NCI-H460 (cell line): ENCODE data around the gene RNF212B. TPM values are rescaled to one million over a fixed set of nuclear protein-coding genes. Genes with fewer than 3 reads are reported as not detected.
"Not testable (repeated sequence)": the region's sequence is repeated elsewhere in the genome, so short reads cannot be mapped to it uniquely, and the experiment has no call there.

ENCODE experiments used
- DNase-seq: peaks from one replicate; pipeline ENCODE4 v3.0.0-alpha.2; 2016; ENCODE audit warnings: low read depth; ENCODE audit errors: extremely low read depth
- total RNA-seq: library from RNA; depleted of rRNA; stranded (reverse); fragments of >200 nt; shearing (Covaris generic); gene quantifications from 2 replicates; pipeline ENCODE4 v1.2.3, GENCODE V29; 2014

Gene RNF212B
- total RNA-seq, 1 experiment from 2014 or later: not detected

- not testable (repeated sequence) for DNase-seq
Measured at GRCh38 chr14:23241061-23241715, 3.5 kb downstream of the RNF212B start.

GRCh38 chr14:23242076-23242475 lies 4.3 kb downstream of the RNF212B start:
- DNase-seq: no peak

- DNase-seq: no peak
Measured at GRCh38 chr14:23243066-23243465, 5.3 kb downstream of the RNF212B start.

GRCh38 chr14:23245282-23245681 lies 7.5 kb downstream of the RNF212B start:
- DNase-seq: no peak

- DNase-seq: no peak
Measured at GRCh38 chr14:23248601-23249000, 10.9 kb downstream of the RNF212B start.

- no peak for DNase-seq
Measured at GRCh38 chr14:23249824-23250223, 12.1 kb downstream of the RNF212B start.

- DNase-seq: no peak
Measured at GRCh38 chr14:23252006-23252405, 14.3 kb downstream of the RNF212B start.

GRCh38 chr14:23252420-23253333 lies 14.9 kb downstream of the RNF212B start:
- DNase-seq: no peak

- no peak for DNase-seq
Measured at GRCh38 chr14:23258256-23258655, 20.5 kb downstream of the RNF212B start.

- no peak for DNase-seq
Measured at GRCh38 chr14:23259426-23259825, 21.7 kb downstream of the RNF212B start.

- not testable (repeated sequence) for DNase-seq
Measured at GRCh38 chr14:23260849-23261248, 23.1 kb downstream of the RNF212B start.

- DNase-seq: no peak
Measured at GRCh38 chr14:23269193-23269592, 31.5 kb downstream of the RNF212B start.

- DNase-seq: no peak
Measured at GRCh38 chr14:23275412-23275811, 37.7 kb downstream of the RNF212B start.

- DNase-seq: no peak
Measured at GRCh38 chr14:23277189-23277588, 39.5 kb downstream of the RNF212B start.

GRCh38 chr14:23277928-23278327 lies 40.2 kb downstream of the RNF212B start:
- DNase-seq: not testable (repeated sequence)

- DNase-seq: no peak
Measured at GRCh38 chr14:23281247-23281646, 43.5 kb downstream of the RNF212B start.

GRCh38 chr14:23284654-23285529 lies 47.2 kb downstream of the RNF212B start:
- DNase-seq: no peak

- no peak for DNase-seq
Measured at GRCh38 chr14:23285530-23286019, 47.8 kb downstream of the RNF212B start.

GRCh38 chr14:23286020-23286901 lies 48.5 kb downstream of the RNF212B start, which contains the start of gene HOMEZ:
TSS of gene HOMEZ (minus strand) at chr14:23286132. CDS start at chr14:23285952, 180 bp downstream.
- peak; percentile 98 for DNase-seq
